Nephron progenitor cell (in vitro differentiated cells): ENCODE measurements around the gene TOM1L2.

Experiments
- DNase-seq: peaks from one replicate; pipeline ENCODE4 v3.0.0; 2021
- H3K27ac Mint-ChIP-seq: 2 replicates; pipeline ENCODE4 v1.8.0; 2021; ENCODE audit warnings: mild to moderate bottlenecking, moderate library complexity, mixed read lengths
- H3K27me3 Mint-ChIP-seq: 2 replicates; pipeline ENCODE4 v1.8.0; 2021; ENCODE audit warnings: mild to moderate bottlenecking, low read depth, mixed read lengths; ENCODE audit not compliant: poor library complexity
- H3K36me3 Mint-ChIP-seq: 2 replicates; pipeline ENCODE4 v1.8.0; 2021; ENCODE audit warnings: low read depth, mixed read lengths
- H3K4me1 Mint-ChIP-seq: 2 replicates; pipeline ENCODE4 v1.8.0; 2021; ENCODE audit warnings: mixed read lengths
- H3K4me3 Mint-ChIP-seq: 2 replicates; pipeline ENCODE4 v1.8.0; 2021; ENCODE audit warnings: mild to moderate bottlenecking, moderate library complexity, mixed read lengths
- H3K9me3 Mint-ChIP-seq: 2 replicates; pipeline ENCODE4 v1.8.0; 2021; ENCODE audit warnings: mild to moderate bottlenecking, moderate library complexity, mixed read lengths
- CTCF ChIP-seq: fragments of 200-600 bp; sonication (generic); IDR thresholded peaks from 2 replicates; pipeline ENCODE4 v1.5.0; 2021; ENCODE audit warnings: antibody characterized with exemption

Gene TOM1L2

GRCh38 chr17:17893801-17894644, 78.2 kb downstream of the TOM1L2 start:
- no peak for TF ChIP-seq CTCF
- Mint-ChIP-seq H3K4me3 (no peak overlapping the region), H3K9me3 (no peaks in the 10 kb centered on the region), H3K27me3 (peaks cover 9% of the 10 kb centered on the region), H3K36me3 (peaks cover 9% of the 10 kb centered on the region), H3K27ac (no peak overlapping the region), H3K4me1 (peaks cover 36% of the 10 kb centered on the region)
- DNase-seq: no peak

- Mint-ChIP-seq H3K27me3 (peaks cover 12% of the 10 kb centered on the region), H3K9me3 (no peaks in the 10 kb centered on the region), H3K36me3 (peaks cover 9% of the 10 kb centered on the region), H3K4me1 (peaks cover 49% of the 10 kb centered on the region), H3K4me3 (no peak overlapping the region), H3K27ac (no peak overlapping the region)
- no peak for TF ChIP-seq CTCF
- DNase-seq: no peak
Measured at GRCh38 chr17:17892731-17893130, 79.5 kb downstream of the TOM1L2 start.

GRCh38 chr17:17892009-17892408, 80.2 kb downstream of the TOM1L2 start:
- H3K4me1 Mint-ChIP-seq: peaks cover 46% of the 10 kb centered on the region
- no peak overlapping the region for H3K4me3 Mint-ChIP-seq
- H3K27me3 Mint-ChIP-seq: peaks cover 12% of the 10 kb centered on the region
- DNase-seq: no peak
- no peak for TF ChIP-seq CTCF
- no peaks in the 10 kb centered on the region for H3K9me3 Mint-ChIP-seq
- H3K36me3 Mint-ChIP-seq: peaks cover 6% of the 10 kb centered on the region
- H3K27ac Mint-ChIP-seq: no peak overlapping the region

GRCh38 chr17:17890773-17891759, 81.1 kb downstream of the TOM1L2 start:
- peaks cover 6% of the 10 kb centered on the region for H3K36me3 Mint-ChIP-seq
- peaks cover 46% of the 10 kb centered on the region for H3K4me1 Mint-ChIP-seq
- peak; percentile 65 for TF ChIP-seq CTCF
- H3K9me3 Mint-ChIP-seq: no peaks in the 10 kb centered on the region
- peaks cover 12% of the 10 kb centered on the region for H3K27me3 Mint-ChIP-seq
- peak; percentile 47 for DNase-seq
- H3K27ac Mint-ChIP-seq: no peak overlapping the region
- no peak overlapping the region for H3K4me3 Mint-ChIP-seq

GRCh38 chr17:17889922-17890321, 82.3 kb downstream of the TOM1L2 start:
- DNase-seq: no peak
- Mint-ChIP-seq H3K4me3 (no peak overlapping the region), H3K9me3 (no peaks in the 10 kb centered on the region), H3K27me3 (peaks cover 18% of the 10 kb centered on the region), H3K4me1 (peaks cover 54% of the 10 kb centered on the region), H3K36me3 (peaks cover 6% of the 10 kb centered on the region), H3K27ac (no peak overlapping the region)
- TF ChIP-seq CTCF: no peak
